Measurements from ENCODE around the gene ZNF83. TPM values are rescaled to one million over a fixed set of nuclear protein-coding genes. Genes with fewer than 3 reads are reported as not detected.

The ZNF83 gene
- total and polyA plus RNA-seq, 2 donors from 2014 or later, result 51.8 to 90.4 TPM

GRCh38 chr19:52659013-52659412 is 20.9 kb upstream of the ZNF83 start:
- intact Hi-C loops (cut with DNase I), result no loop called here
- DNase-seq, result no peak
- no peak overlapping the region for H3K4me3 ChIP-seq (ENCODE audit: low read length in 3 of 3)
- no peaks in the 10 kb centered on the region for H3K9me3 ChIP-seq (ENCODE audit: control insufficient read depth in 2 of 3, insufficient read depth in 1 of 3, low read length in 3 of 3)
- H3K27me3 ChIP-seq (ENCODE audit: control insufficient read depth, insufficient read depth, low read length), result no peaks in the 10 kb centered on the region
- FAIRE-seq, result no peak
- no peak overlapping the region for H3K27ac ChIP-seq (ENCODE audit: low read depth in 2 of 2, low read length in 2 of 2)
- H3K4me1 ChIP-seq (ENCODE audit: control insufficient read depth in 2 of 3, insufficient read depth in 2 of 3, low read depth in 1 of 3, low read length in 3 of 3), result no peaks in the 10 kb centered on the region
- H3K9ac ChIP-seq (ENCODE audit: low read length in 3 of 3), result no peak overlapping the region
- H3K36me3 ChIP-seq (ENCODE audit: control insufficient read depth in 2 of 3, insufficient read depth in 3 of 3, low read length in 3 of 3), result peaks cover 2 to 12% (median 5%) of the 10 kb centered on the region in 3 donors
- TF ChIP-seq, protein P1, sequence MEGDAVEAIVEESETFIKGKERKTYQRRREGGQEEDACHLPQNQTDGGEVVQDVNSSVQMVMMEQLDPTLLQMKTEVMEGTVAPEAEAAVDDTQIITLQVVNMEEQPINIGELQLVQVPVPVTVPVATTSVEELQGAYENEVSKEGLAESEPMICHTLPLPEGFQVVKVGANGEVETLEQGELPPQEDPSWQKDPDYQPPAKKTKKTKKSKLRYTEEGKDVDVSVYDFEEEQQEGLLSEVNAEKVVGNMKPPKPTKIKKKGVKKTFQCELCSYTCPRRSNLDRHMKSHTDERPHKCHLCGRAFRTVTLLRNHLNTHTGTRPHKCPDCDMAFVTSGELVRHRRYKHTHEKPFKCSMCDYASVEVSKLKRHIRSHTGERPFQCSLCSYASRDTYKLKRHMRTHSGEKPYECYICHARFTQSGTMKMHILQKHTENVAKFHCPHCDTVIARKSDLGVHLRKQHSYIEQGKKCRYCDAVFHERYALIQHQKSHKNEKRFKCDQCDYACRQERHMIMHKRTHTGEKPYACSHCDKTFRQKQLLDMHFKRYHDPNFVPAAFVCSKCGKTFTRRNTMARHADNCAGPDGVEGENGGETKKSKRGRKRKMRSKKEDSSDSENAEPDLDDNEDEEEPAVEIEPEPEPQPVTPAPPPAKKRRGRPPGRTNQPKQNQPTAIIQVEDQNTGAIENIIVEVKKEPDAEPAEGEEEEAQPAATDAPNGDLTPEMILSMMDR (IDR thresholded peaks at IDR 0.05; ENCODE audit: borderline replicate concordance, extremely low read depth, insufficient read depth), result no peak

GRCh38 chr19:52658595-52658994 is 20.4 kb upstream of the ZNF83 start:
- DNase-seq, result no peak
- Histone ChIP-seq H3K9ac (ENCODE audit: low read length in 3 of 3) (no peak overlapping the region), H3K27ac (ENCODE audit: low read depth in 2 of 2, low read length in 2 of 2) (no peak overlapping the region), H3K4me1 (ENCODE audit: control insufficient read depth in 2 of 3, insufficient read depth in 2 of 3, low read depth in 1 of 3, low read length in 3 of 3) (no peaks in the 10 kb centered on the region), H3K4me3 (ENCODE audit: low read length in 3 of 3) (no peak overlapping the region), H3K36me3 (ENCODE audit: control insufficient read depth in 2 of 3, insufficient read depth in 3 of 3, low read length in 3 of 3) (peaks cover 4 to 16% (median 6%) of the 10 kb centered on the region in 3 donors), H3K9me3 (ENCODE audit: control insufficient read depth in 2 of 3, insufficient read depth in 1 of 3, low read length in 3 of 3) (no peaks in the 10 kb centered on the region), H3K27me3 (ENCODE audit: control insufficient read depth, insufficient read depth, low read length) (no peaks in the 10 kb centered on the region)
- FAIRE-seq, result no peak
- TF ChIP-seq, protein P1 (IDR thresholded peaks at IDR 0.05; ENCODE audit: borderline replicate concordance, extremely low read depth, insufficient read depth), result no peak
- intact Hi-C loops (cut with DNase I), result no loop called here

DNA sequence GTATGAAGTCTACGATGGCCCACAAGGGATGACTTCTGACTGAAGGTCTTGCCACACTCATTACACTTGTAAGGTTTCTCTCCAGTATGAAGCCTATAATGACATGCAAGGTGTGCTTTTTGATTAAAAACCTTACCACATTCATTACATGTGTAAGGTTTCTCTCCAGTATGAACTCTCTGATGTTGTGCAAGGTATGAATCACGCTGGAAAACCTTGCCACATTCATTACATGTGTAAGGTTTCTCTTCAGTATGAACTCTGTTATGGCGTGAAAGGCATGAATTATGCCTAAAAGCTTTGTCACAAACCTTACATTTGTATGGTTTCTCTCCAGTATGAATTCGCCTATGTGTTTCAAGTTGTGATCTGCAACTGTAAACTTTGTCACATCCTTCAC is 15.0 kb upstream of the ZNF83 start:
- FAIRE-seq (no peak), DNase-seq (no peak)
- intact Hi-C loops (cut with DNase I), result no loop called here
- TF ChIP-seq, protein P1 (IDR thresholded peaks at IDR 0.05; ENCODE audit: borderline replicate concordance, extremely low read depth, insufficient read depth), result no peak
- no peaks in the 10 kb centered on the region for H3K4me1 ChIP-seq (ENCODE audit: control insufficient read depth in 2 of 3, insufficient read depth in 2 of 3, low read depth in 1 of 3, low read length in 3 of 3)
- H3K4me3 ChIP-seq (ENCODE audit: low read length in 3 of 3), result no peak overlapping the region
- no peak overlapping the region for H3K9ac ChIP-seq (ENCODE audit: low read length in 3 of 3)
- no peaks in the 10 kb centered on the region for H3K9me3 ChIP-seq (ENCODE audit: control insufficient read depth in 2 of 3, insufficient read depth in 1 of 3, low read length in 3 of 3)
- H3K27ac ChIP-seq (ENCODE audit: low read depth in 2 of 2, low read length in 2 of 2), result no peak overlapping the region
- H3K27me3 ChIP-seq (ENCODE audit: control insufficient read depth, insufficient read depth, low read length), result no peaks in the 10 kb centered on the region
- peaks cover 14 to 23% (median 19%) of the 10 kb centered on the region in 3 donors for H3K36me3 ChIP-seq (ENCODE audit: control insufficient read depth in 2 of 3, insufficient read depth in 3 of 3, low read length in 3 of 3)

- DNase-seq (no peak), FAIRE-seq (no peak)
- no peaks in the 10 kb centered on the region for H3K27me3 ChIP-seq (ENCODE audit: control insufficient read depth, insufficient read depth, low read length)
- no peak overlapping the region for H3K4me3 ChIP-seq (ENCODE audit: low read length in 3 of 3)
- H3K27ac ChIP-seq (ENCODE audit: low read depth in 2 of 2, low read length in 2 of 2), result no peak overlapping the region
- TF ChIP-seq, protein P1 (IDR thresholded peaks at IDR 0.05; ENCODE audit: borderline replicate concordance, extremely low read depth, insufficient read depth), result no peak
- H3K9me3 ChIP-seq (ENCODE audit: control insufficient read depth in 2 of 3, insufficient read depth in 1 of 3, low read length in 3 of 3), result peaks cover 0 to under 1% (median 0%) of the 10 kb centered on the region in 3 donors
- H3K36me3 ChIP-seq (ENCODE audit: control insufficient read depth in 2 of 3, insufficient read depth in 3 of 3, low read length in 3 of 3), result peaks cover 14 to 23% (median 19%) of the 10 kb centered on the region in 3 donors
- intact Hi-C loops (cut with DNase I), result no loop called here
- no peaks in the 10 kb centered on the region for H3K4me1 ChIP-seq (ENCODE audit: control insufficient read depth in 2 of 3, insufficient read depth in 2 of 3, low read depth in 1 of 3, low read length in 3 of 3)
- H3K9ac ChIP-seq (ENCODE audit: low read length in 3 of 3), result no peak overlapping the region
These were observed 13.8 kb upstream of the ZNF83 start for GRCh38 chr19:52651956-52652355.
